Loucy (cell line): ENCODE measurements around the gene ZDHHC20.

Experiments
- H2AFZ ChIP-seq: fragments of 200-600 bp; sonication (generic); 2 replicates; pipeline ENCODE4 v1.6.0; 2016; ENCODE audit warnings: antibody characterized with exemption, mild to moderate bottlenecking, low read length, moderate library complexity
- H3F3A ChIP-seq: fragments of 200-600 bp; 2 replicates; pipeline ENCODE4 v1.6.0; 2016; ENCODE audit warnings: antibody characterized with exemption, low read depth, mild to moderate bottlenecking
- H3K27me3 ChIP-seq: fragments of 200-600 bp; sonication (generic); 2 replicates; pipeline ENCODE4 v1.6.1; 2014; ENCODE audit warnings: low read length, mild to moderate bottlenecking; ENCODE audit not compliant: insufficient read depth, poor library complexity, severe bottlenecking
- H3K36me3 ChIP-seq: fragments of 200-600 bp; sonication (generic); 2 replicates; pipeline ENCODE4 v1.6.1; 2016; ENCODE audit warnings: low read length; ENCODE audit not compliant: insufficient read depth
- H3K4me1 ChIP-seq: fragments of 200-600 bp; sonication (generic); 2 replicates; pipeline ENCODE4 v1.5.1; 2014; ENCODE audit warnings: low read length, mild to moderate bottlenecking; ENCODE audit not compliant: insufficient read depth, poor library complexity, severe bottlenecking
- H3K4me2 ChIP-seq: fragments of 200-600 bp; sonication (generic); 2 replicates; pipeline ENCODE4 v1.6.0; 2014; ENCODE audit warnings: antibody characterized with exemption, low read length, low read depth, mild to moderate bottlenecking; ENCODE audit not compliant: poor library complexity, severe bottlenecking
- H3K4me3 ChIP-seq: fragments of 200-600 bp; sonication (generic); 2 replicates; pipeline ENCODE4 v1.5.1; 2014; ENCODE audit warnings: low read length, mild to moderate bottlenecking, mixed read lengths; ENCODE audit not compliant: poor library complexity, severe bottlenecking
- H3K79me2 ChIP-seq: fragments of 200-600 bp; sonication (generic); 2 replicates; pipeline ENCODE4 v1.6.1; 2014; ENCODE audit warnings: low read length; ENCODE audit not compliant: insufficient read depth
- H3K9ac ChIP-seq: fragments of 200-600 bp; sonication (generic); 2 replicates; pipeline ENCODE4 v1.6.0; 2014; ENCODE audit warnings: mild to moderate bottlenecking, low read depth, low read length, moderate library complexity; ENCODE audit not compliant: poor library complexity, severe bottlenecking
- H3K9me2 ChIP-seq: fragments of 200-600 bp; sonication (generic); replicated peaks from 2 replicates; pipeline ENCODE4 v1.6.1; 2016; ENCODE audit warnings: low read depth, low read length, mixed read lengths
- H3K9me3 ChIP-seq: fragments of 200-600 bp; sonication (generic); 2 replicates; pipeline ENCODE4 v1.6.1; 2014; ENCODE audit warnings: mild to moderate bottlenecking, antibody characterized with exemption, low read length, low read depth; ENCODE audit not compliant: insufficient read depth
- H4K20me1 ChIP-seq: fragments of 200-600 bp; sonication (generic); 2 replicates; pipeline ENCODE4 v1.6.0; 2014; ENCODE audit warnings: antibody characterized with exemption, low read length, mild to moderate bottlenecking; ENCODE audit not compliant: insufficient read depth, poor library complexity, severe bottlenecking
- CTCF ChIP-seq: fragments of 200-600 bp; sonication (generic); conservative IDR thresholded peaks from 2 replicates; pipeline ENCODE4 v1.5.1; 2014; ENCODE audit warnings: mild to moderate bottlenecking, antibody characterized with exemption, low read length
- EZH2phosphoT487 ChIP-seq: fragments of 200-600 bp; IDR thresholded peaks from 2 replicates; pipeline ENCODE4 v1.6.1; 2018; ENCODE audit warnings: antibody characterized with exemption, mild to moderate bottlenecking, moderate library complexity, borderline replicate concordance

The ZDHHC20 gene

DNA sequence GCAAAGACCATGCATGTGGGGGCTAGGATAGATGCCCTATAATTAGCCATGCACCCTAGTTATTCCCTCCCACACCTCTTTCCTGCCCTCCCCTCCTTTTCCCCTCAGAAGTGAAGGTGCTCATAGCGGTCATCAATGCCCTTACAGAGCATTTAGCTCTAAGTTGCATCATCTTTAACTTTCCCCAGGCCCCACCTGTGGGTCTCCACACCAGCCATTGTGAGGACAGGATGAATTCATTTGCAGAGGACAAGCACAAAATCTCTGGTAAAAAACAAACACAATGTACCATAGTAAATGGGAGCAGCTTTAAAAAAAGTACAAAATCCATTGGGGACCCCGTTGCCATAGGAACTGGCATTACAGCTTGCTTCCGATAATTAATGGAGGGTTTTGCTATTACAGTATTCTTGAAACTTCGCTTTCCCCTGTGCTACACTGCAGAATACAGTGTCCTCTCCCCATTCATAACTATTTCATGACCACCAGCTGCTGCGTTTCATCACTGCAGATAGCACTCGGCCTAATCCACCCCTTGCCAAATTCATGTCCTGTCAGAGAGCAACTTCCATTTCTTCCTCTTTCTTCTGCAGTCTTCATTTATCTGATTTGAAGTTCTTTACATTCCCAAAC lies 110.5 kb downstream of the ZDHHC20 start:
- no peaks in the 10 kb centered on the region for H3K27me3 ChIP-seq
- H3K79me2 ChIP-seq: peaks cover 6% of the 10 kb centered on the region
- H3K9ac ChIP-seq: peak overlapping the region; percentile 5
- peaks cover 15% of the 10 kb centered on the region for H3F3A ChIP-seq
- peaks cover 50% of the 10 kb centered on the region for H3K4me1 ChIP-seq
- no peak overlapping the region for H3K4me2 ChIP-seq
- no peaks in the 10 kb centered on the region for H3K9me3 ChIP-seq
- no peaks in the 10 kb centered on the region for H3K9me2 ChIP-seq
- H3K36me3 ChIP-seq: no peaks in the 10 kb centered on the region
- TF ChIP-seq CTCF (no peak), EZH2phosphoT487 (no peak)
- H2AFZ ChIP-seq: 0 out of 2 replicates have a peak overlapping the region, but pooled peaks have one; percentile 30
- peaks cover 1% of the 10 kb centered on the region for H4K20me1 ChIP-seq
- H3K4me3 ChIP-seq: no peak overlapping the region

- H2AFZ ChIP-seq: no peak overlapping the region
- H3K9me2 ChIP-seq: no peaks in the 10 kb centered on the region
- H4K20me1 ChIP-seq: peaks cover 5% of the 10 kb centered on the region
- no peak overlapping the region for H3K4me2 ChIP-seq
- TF ChIP-seq CTCF (0 out of 2 replicates have a peak, but pooled peaks have one; percentile 10), EZH2phosphoT487 (no peak)
- H3F3A ChIP-seq: peaks cover 19% of the 10 kb centered on the region
- H3K4me1 ChIP-seq: peaks cover 56% of the 10 kb centered on the region
- H3K36me3 ChIP-seq: no peaks in the 10 kb centered on the region
- no peaks in the 10 kb centered on the region for H3K9me3 ChIP-seq
- no peak overlapping the region for H3K4me3 ChIP-seq
- peak overlapping the region; percentile 5 for H3K9ac ChIP-seq
- peaks cover 14% of the 10 kb centered on the region for H3K79me2 ChIP-seq
- no peaks in the 10 kb centered on the region for H3K27me3 ChIP-seq
These were observed 111.3 kb downstream of the ZDHHC20 start for GRCh38 chr13:21347753-21348318.

DNA sequence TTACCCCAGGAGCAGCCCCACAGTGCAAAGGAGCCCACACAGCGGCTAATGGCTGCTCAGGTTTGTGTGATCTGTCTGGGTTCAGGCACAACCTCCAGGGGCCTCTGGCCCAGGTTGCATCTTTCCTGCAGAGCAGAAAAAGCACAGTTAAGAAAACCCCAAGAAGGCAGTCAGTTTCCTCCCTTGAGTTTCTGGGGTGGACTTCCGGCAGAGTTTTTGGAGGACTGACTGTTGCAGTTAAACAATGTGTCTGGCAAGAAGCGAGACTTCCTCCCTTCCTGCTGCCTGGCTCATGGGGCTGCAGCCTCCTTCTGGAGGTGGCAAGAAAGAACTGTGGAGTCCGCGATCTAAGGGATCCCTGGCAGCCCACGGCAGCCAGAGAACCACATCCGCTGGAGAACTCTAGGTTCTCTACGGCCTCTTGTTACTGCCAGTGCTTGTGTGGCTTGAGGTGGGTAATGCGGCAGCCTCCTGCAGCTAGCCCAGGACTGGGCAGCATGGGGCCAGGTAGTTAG lies 114.4 kb downstream of the ZDHHC20 start:
- Histone ChIP-seq H3K4me3 (peak overlapping the region; percentile 73), H2AFZ (no peak overlapping the region), H3K36me3 (no peaks in the 10 kb centered on the region), H3K9ac (peak overlapping the region; percentile 88), H3K4me1 (peaks cover 81% of the 10 kb centered on the region), H3K9me2 (no peaks in the 10 kb centered on the region), H3K4me2 (peak overlapping the region; percentile 99), H3K27me3 (no peaks in the 10 kb centered on the region), H3K9me3 (no peaks in the 10 kb centered on the region), H3K79me2 (peaks cover 45% of the 10 kb centered on the region), H3F3A (peaks cover 19% of the 10 kb centered on the region), H4K20me1 (peaks cover 30% of the 10 kb centered on the region)
- TF ChIP-seq EZH2phosphoT487 (no peak), CTCF (peak; percentile 12; the same call in 1 of the 2 replicates)
